T1000 (cell line): Measurements from ENCODE around the gene INPP1.
"Not testable (repeated sequence)": the region's sequence is repeated elsewhere in the genome, so short reads cannot be mapped to it uniquely, and the experiment has no call there.

ENCODE experiments used
- DNase-seq: peaks from one replicate; lab custom pipeline; 2025; ENCODE audit warnings: mixed read lengths; lab: John Stamatoyannopoulos, UW

INPP1 gene

GRCh38 chr2:190334479-190335224 lies 8.7 kb upstream of the INPP1 start:
- no peak for DNase-seq

DNA sequence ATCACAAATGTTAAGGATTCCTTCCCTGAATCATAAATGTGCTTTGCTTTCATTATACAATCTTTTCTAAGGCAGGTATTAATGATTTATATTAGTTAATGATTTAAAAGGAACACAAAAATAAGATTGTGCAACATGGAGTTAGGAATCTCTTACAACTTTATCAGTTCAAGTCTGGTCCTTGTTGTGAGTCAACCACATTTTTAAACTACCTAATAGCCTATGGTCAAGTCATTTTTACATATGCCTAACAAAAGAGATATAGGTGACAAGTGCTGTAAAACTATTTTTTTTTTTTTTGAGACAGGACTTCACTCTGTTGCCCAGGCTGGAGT lies 8.2 kb upstream of the INPP1 start:
- DNase-seq, result no peak

GRCh38 chr2:190335584-190335983 lies 7.8 kb upstream of the INPP1 start:
- DNase-seq, result not testable (repeated sequence)

DNA sequence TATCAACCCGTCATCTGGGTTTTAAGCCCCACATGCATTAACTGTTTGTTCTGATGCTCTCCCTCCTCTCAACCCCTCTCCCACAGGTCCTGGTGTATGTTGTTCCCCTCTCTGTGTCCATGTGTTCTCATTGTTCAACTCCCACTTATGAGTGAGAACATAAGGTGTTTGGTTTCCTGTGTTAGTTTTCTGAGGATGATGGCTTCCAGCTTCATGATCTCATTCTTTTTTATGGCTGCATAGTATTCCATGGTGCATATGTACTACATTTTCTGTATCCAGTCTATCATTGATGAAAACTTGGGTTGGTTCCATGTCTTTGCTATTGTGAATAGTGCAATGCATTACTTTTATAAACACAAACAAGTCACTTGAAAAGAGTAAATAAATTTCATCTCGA lies 7.0 kb upstream of the INPP1 start:
- DNase-seq, result no peak

DNA sequence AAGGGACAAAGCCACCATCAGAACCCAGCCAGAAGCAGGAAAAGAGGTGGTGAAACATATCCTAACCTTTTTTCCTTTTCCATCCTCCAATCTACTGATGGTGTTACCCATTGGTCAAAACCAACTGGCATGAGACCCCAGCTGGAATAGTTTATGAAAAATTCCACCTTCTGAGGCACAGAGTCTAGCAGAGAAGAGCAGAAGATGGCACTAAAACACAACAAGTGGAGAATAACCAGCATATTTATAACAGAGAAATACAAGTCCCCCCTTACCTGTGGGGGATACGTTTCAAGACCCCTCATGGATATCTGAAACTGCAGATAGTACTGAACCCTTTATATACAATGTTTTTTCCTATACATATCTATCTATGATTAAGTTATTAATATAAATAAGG lies 4.9 kb upstream of the INPP1 start:
- DNase-seq, result no peak

DNA sequence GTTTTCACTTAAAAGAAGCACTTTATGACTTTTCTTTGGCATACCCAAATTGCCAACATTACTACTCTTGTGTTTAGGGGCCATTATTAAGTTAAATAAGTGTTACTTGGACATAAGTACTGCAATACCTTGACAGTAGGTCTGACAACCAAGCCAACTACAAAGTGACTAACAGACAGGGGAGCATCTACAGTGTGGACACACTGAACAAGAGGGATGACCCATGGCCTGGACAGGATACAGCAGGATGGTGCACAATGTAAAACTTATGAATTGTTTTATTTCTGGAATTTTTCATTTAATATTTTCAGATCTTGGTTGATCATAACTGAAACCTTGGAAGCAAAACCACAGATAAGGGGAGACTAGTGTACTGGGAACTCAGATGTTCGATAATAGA lies 4.0 kb upstream of the INPP1 start:
- DNase-seq, result no peak

DNA sequence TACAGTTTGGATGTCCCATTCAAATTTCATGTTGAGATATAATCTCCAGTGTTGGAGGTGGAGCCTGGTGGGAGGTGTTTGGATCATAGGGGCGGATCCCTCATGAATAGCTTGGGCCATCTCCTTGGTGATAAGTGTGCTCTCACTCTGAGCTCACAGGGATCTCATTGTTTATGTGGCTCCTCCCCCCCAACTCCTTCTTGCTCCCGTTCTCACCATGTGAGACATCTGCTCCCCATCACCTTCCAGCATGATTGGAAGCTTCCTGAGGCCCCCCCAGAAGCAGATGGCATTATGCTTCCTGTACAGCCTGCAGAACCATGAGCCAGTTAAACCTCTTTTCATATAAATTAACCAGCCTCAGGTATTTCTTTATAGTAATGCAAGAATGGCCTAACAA lies 3.0 kb upstream of the INPP1 start:
- DNase-seq, result no peak

- no peak for DNase-seq
Measured at GRCh38 chr2:190342611-190343010, 778 bp upstream of the INPP1 start.

DNA sequence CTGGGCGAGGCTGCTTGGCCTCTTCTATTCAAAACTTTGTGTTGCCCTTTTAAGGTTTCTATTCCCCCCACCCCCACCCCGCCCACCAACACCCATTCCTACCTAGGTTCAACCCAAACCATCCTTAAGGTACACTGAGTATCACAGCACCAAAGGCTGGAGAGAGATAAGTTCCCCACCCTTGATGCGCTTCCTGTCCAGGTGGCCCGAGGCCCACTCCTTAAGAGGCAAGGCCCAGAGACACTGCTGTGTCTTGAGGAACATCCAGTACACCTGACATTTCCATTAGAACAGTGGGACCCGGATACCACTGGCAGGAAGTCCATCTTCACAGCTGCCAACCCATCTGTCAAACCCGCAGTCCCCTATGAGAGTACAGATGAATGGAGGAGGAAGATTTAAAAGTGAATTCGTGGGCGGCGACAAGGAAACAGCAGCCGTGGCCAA lies 277 bp upstream of the INPP1 start:
- DNase-seq, result no peak

DNA sequence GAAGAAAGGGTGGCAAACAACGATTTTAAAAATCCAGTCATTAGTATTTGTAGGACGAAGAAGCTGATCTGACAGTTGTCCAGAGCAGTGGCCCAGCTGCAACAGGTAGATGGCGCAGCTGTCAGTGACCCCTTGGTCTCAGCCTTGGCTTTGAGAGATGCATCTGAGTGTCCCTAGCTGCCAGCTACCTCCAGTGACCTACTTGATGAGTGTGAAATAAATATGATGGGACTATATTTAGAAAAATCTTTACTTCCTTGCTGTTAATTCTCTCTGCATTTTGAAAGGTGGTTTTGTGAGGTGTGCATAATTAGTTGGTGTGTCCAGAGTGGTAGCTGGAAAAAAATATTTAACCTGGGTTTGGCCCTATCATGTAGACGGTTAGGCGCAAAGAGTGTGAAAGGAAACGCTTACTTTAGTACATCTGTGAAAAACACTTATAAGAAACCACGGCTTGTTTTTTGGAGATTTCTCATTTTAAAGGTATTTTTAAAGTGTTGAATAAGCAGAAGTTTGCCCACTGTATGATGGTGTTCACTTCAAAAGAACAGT lies 963 bp downstream of the INPP1 start:
- peak; percentile 38 for DNase-seq

DNA sequence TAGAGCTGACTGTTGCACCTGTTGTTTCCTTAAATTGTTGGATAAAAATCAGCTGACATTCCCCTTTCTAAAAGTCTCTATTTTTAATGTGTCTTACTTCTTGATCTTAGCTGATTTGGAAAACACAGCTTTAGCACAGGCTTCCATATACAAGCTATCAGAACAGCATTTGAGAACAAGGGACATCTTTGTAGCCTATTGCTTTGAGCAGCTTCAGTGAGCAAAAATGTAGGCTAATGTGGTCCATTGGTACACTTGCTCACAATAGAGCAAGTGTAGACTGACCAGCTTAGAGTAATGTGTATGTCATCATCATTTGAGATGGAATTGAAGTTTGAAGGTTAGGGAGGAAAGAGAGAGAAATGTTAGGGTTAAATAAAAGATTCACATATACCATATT lies 7.0 kb downstream of the INPP1 start:
- no peak for DNase-seq

DNA sequence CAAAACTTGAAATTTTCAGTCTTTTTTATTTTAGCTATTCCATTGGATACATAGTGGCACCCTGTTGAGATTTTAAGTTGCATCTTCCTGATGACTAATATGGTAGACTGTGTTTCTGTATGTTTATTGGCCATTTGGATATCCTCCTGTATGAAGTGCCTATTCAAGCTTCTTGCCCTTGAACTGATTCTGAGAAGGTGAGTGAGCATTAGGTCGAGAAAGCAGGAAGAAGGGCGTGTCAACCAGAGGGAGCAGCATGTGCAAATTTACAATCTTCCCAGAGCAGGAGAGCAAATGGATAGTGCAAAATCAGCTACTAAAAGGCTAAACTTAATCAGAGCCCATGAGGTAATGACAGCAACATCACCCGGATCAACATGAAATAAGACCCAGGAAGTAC lies 8.6 kb downstream of the INPP1 start:
- no peak for DNase-seq

DNA sequence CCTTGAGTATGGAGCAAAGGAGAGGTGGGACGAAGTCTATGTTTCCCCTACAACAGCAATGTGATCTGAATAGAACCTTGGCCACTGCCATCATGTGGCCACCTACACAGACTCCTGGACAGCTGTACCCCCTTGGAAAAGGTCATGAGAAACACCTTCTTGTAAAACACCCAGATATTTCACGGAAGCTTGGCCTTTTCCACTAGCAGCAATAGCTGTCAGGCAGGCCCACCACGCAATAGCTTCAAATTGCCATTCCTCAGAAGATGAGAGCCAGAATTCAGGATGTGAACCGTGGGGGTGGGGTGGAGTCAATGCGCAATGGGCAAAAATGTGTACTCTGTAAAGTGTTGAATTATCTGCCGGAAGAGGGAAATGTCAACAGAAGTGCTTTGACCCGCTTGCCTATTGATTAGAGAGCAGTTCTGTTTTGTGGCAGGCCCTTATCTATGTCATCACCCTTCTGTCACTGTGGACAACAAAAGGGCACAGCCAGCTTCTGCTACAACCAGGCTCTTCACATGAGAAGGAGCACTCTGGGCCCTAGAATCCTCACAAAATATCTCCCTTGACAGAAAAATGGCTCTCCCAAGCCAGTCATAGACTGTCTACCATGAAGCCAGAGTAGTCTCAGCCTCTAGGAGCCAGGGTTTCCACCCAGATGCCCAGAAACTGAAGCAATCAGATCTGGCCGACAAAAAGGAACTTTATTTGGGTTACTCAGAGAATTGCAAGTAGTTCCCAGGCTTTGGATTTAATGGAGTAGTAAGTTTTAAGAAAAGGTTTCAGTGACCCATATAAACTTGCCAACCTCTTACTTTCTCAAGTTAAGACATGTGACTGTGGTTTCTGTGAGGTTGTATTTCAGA lies 9.5 kb downstream of the INPP1 start:
- no peak for DNase-seq

- no peak for DNase-seq
Measured at GRCh38 chr2:190353537-190353899, 10.1 kb downstream of the INPP1 start.

DNA sequence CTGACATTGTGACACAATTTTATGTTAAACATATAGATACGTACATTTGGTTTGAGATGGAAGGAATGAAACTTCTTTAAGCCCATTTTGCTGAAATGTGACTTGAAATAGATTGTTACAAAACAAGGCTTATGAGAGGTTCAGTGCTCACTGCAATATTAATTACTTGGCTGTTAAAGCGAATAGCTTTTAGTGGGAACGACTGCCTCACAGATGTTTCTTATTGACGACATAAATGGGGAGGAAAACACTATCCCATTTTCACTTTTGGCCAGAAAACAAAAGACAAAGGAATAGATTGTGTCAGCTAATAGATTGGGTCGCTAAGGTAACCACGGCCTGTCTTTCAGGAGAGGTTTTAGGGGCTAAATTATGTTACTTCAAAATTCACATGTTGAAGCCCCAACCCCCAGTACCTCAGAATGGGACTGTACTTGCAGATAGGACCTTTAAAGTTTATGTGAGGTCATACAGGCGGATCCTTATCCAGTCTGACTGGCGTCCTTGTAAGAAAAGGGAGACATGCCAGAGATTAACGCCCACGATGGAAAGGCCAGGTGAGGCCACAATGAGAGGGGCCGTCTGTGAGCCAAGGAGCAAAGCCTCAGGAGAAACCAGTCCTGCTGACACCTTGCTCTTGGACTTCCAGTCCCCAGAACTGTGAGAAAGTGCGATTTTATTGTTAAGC lies 10.8 kb downstream of the INPP1 start:
- no peak for DNase-seq

DNA sequence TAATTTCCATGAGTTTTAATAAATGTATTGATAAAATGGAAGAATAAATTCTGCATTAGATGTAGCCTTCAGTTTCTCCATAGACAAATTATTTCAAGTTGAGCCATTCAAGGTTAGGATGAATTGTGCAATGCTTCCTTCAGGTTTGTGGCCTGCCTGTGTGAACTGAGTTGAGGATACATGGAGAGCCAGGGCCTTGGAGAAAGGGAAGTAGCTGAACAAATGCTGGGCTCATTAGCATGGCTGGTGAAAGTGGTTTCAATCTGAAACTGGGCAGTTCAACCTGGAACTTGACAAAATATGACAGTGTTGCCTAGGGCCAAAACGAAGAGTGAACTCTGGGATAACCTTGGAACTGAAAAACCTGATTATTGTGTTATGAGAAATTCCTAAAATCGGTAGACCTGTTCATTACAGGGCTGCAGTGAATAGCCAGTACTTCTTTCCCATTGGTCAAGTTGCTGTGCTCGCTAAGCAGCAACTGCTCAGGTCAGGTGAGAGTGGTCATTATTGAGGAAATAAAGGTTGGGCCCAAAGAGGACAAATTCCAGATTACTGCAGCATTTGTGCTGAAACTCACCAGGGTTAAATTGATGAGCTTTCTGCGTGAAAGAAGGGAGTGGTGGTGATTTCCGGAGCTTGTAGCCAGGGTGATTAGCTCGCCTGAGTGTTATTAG lies 12.7 kb downstream of the INPP1 start:
- no peak for DNase-seq

- DNase-seq, result no peak
Measured at GRCh38 chr2:190357600-190357999, 14.2 kb downstream of the INPP1 start.

- not testable (repeated sequence) for DNase-seq
Measured at GRCh38 chr2:190358655-190359448, 15.5 kb downstream of the INPP1 start.

- no peak for DNase-seq
Measured at GRCh38 chr2:190360561-190360960, 17.2 kb downstream of the INPP1 start.

GRCh38 chr2:190360965-190361364 lies 17.6 kb downstream of the INPP1 start:
- DNase-seq, result no peak

DNA sequence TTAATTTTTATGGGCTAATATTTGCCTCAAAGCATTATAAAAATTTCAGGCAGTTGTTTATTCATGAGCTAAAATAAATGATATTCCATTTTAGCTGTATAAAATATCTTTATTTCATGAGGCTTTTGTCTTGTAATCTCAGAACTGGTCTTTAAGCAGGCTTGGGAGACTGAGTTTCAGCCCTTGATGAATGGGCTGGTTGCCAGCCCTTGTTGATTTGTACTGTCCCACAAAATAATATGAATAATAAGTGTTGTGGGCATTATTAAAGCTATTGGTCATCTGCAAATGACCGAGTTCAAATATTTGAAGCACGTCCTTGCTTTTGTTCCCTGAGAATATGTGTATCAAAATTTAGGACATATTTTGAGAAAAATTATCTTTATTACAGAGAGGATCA lies 18.2 kb downstream of the INPP1 start:
- no peak for DNase-seq
